OCI-LY7 (cell line): Measurements from ENCODE around the gene SUGP2.

Experiments
- EZH2phosphoT487 ChIP-seq: fragments of 200-600 bp; sonication (generic); IDR thresholded peaks from 2 replicates; pipeline ENCODE4 v1.6.1; 2018; ENCODE audit warnings: low read depth, borderline replicate concordance, mild to moderate bottlenecking, mixed run types, antibody characterized with exemption, low read length, moderate library complexity, mixed read lengths
- TF ChIP-seq, protein P1 (sequence below): fragments of 200-600 bp; sonication (generic); conservative IDR thresholded peaks from 2 replicates; pipeline ENCODE4 v1.5.1; 2014; ENCODE audit warnings: mild to moderate bottlenecking, antibody characterized with exemption, low read length, moderate library complexity, mixed read lengths

DNA sequence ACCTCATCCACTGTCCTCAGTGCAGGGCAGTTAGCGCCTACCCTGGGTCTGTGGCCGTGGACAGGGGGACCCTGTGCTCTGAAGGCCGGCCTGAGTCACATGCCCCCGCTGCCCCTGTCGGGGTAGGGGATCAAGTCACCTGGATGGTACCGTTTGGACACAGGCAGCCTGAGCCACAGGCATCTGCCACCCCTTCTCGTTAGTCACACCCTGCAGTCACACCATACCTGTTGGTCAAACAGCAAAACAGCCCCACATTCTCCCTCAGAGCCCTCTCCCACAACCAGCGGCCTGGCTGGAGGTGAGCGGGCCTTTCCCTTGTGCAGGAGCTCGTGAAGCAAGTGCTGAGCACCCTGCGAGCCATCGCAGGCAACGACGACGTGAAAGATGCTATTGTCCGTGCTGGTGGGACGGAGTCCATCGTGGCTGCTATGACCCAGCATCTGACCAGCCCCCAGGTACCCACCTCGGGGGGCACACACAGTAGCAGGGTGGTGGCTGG, 21.7 kb upstream of the SUGP2 start:
- TF ChIP-seq, protein P1, sequence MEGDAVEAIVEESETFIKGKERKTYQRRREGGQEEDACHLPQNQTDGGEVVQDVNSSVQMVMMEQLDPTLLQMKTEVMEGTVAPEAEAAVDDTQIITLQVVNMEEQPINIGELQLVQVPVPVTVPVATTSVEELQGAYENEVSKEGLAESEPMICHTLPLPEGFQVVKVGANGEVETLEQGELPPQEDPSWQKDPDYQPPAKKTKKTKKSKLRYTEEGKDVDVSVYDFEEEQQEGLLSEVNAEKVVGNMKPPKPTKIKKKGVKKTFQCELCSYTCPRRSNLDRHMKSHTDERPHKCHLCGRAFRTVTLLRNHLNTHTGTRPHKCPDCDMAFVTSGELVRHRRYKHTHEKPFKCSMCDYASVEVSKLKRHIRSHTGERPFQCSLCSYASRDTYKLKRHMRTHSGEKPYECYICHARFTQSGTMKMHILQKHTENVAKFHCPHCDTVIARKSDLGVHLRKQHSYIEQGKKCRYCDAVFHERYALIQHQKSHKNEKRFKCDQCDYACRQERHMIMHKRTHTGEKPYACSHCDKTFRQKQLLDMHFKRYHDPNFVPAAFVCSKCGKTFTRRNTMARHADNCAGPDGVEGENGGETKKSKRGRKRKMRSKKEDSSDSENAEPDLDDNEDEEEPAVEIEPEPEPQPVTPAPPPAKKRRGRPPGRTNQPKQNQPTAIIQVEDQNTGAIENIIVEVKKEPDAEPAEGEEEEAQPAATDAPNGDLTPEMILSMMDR: no peak
- TF ChIP-seq EZH2phosphoT487: no peak
